ENCODE results near the gene FAM3C. TPM values are rescaled to one million over a fixed set of nuclear protein-coding genes. Genes with fewer than 3 reads are reported as not detected.

Gene FAM3C
- total RNA-seq, 1 experiment from 2014 or later, result 38.5 TPM

- DNase-seq (ENCODE audit: low spot score), result no peak
These were observed 14.9 kb upstream of the FAM3C start for GRCh38 chr7:121410829-121411596.

- peak; percentile 56 for DNase-seq (ENCODE audit: low spot score)
These were observed 10.8 kb upstream of the FAM3C start for GRCh38 chr7:121406944-121407343.

- no peak for DNase-seq (ENCODE audit: low spot score)
These were observed 10.4 kb upstream of the FAM3C start for GRCh38 chr7:121406461-121406860.

GRCh38 chr7:121404348-121404747 lies 8.2 kb upstream of the FAM3C start:
- no peak for DNase-seq (ENCODE audit: low spot score)

GRCh38 chr7:121402701-121403100 lies 6.6 kb upstream of the FAM3C start:
- DNase-seq (ENCODE audit: low spot score), result no peak

GRCh38 chr7:121401896-121402295 lies 5.8 kb upstream of the FAM3C start:
- no peak for DNase-seq (ENCODE audit: low spot score)

- DNase-seq (ENCODE audit: low spot score), result peak; percentile 85
These were observed 2.1 kb upstream of the FAM3C start for GRCh38 chr7:121398246-121398645.

GRCh38 chr7:121397822-121398221 lies 1.7 kb upstream of the FAM3C start:
- peak; percentile 82 for DNase-seq (ENCODE audit: low spot score)

GRCh38 chr7:121397361-121397760 lies 1.3 kb upstream of the FAM3C start:
- peak; percentile 66 for DNase-seq (ENCODE audit: low spot score)

- peak; percentile 57 for DNase-seq (ENCODE audit: low spot score)
These were observed 581 bp downstream of the FAM3C start for GRCh38 chr7:121395494-121395960.

GRCh38 chr7:121394709-121395140 lies 1.4 kb downstream of the FAM3C start:
- DNase-seq (ENCODE audit: low spot score), result peak; percentile 31

GRCh38 chr7:121393005-121393366 lies 3.1 kb downstream of the FAM3C start:
- no peak for DNase-seq (ENCODE audit: low spot score)

- DNase-seq (ENCODE audit: low spot score), result no peak
These were observed 3.7 kb downstream of the FAM3C start for GRCh38 chr7:121392277-121393004.

GRCh38 chr7:121391686-121392085 lies 4.4 kb downstream of the FAM3C start:
- DNase-seq (ENCODE audit: low spot score), result no peak

GRCh38 chr7:121390617-121391016 lies 5.5 kb downstream of the FAM3C start:
- DNase-seq (ENCODE audit: low spot score), result no peak

- DNase-seq (ENCODE audit: low spot score), result no peak
These were observed 6.0 kb downstream of the FAM3C start for GRCh38 chr7:121390109-121390508.

- DNase-seq (ENCODE audit: low spot score), result no peak
These were observed 7.2 kb downstream of the FAM3C start for GRCh38 chr7:121388950-121389349.

GRCh38 chr7:121385800-121386179 lies 10.3 kb downstream of the FAM3C start:
- DNase-seq (ENCODE audit: low spot score), result no peak

- DNase-seq (ENCODE audit: low spot score), result peak; percentile 49
These were observed 10.9 kb downstream of the FAM3C start for GRCh38 chr7:121385056-121385799.

- DNase-seq (ENCODE audit: low spot score), result no peak
These were observed 11.8 kb downstream of the FAM3C start for GRCh38 chr7:121384265-121384664.

- DNase-seq (ENCODE audit: low spot score), result no peak
These were observed 12.7 kb downstream of the FAM3C start for GRCh38 chr7:121383235-121383910.

GRCh38 chr7:121382473-121382872 lies 13.6 kb downstream of the FAM3C start:
- DNase-seq (ENCODE audit: low spot score), result no peak
